PC-3 (cell line): Measurements from ENCODE around the gene PFDN4. TPM values are rescaled to one million over a fixed set of nuclear protein-coding genes. Genes with fewer than 3 reads are reported as not detected.

Experiments used
- ATAC-seq: fragments of 200-7000 bp; cut with Tn5 transposase; 2 replicates; pipeline ENCODE4 v1.9.1; 2020; ENCODE audit warnings: mild to moderate bottlenecking, moderate library complexity
- BruUV-seq: library from RNA; stranded (reverse); fragments of 400-500 nt; replicated peaks from 2 replicates; lab custom pipeline; 2021; lab: Mats Ljungman, UMichigan
- CTCF ChIA-PET: fragments of 300-600 bp; sonication (Branson Sonifier 250); formaldehyde crosslinking; loops from one replicate; lab custom pipeline; 2022; ENCODE audit warnings: antibody characterized with exemption; lab: Charles Lee
- POLR2A ChIA-PET: fragments of 300-600 bp; sonication (Branson Sonifier 250); formaldehyde crosslinking; loops from one replicate; lab custom pipeline; 2022; ENCODE audit warnings: antibody characterized with exemption; ENCODE audit not compliant: unreplicated experiment; lab: Charles Lee
- DNase-seq: peaks from one replicate; pipeline ENCODE4 v3.0.0-alpha.2; 2015
- H2AFZ ChIP-seq: fragments of 300-600 bp; sonication (generic); 2 replicates; pipeline ENCODE4 v1.6.0; 2016; ENCODE audit warnings: antibody characterized with exemption, low read length
- H3F3A ChIP-seq: fragments of 300-600 bp; sonication (generic); one replicate; pipeline ENCODE4 v1.6.0; 2017; ENCODE audit warnings: antibody characterized with exemption, low read length, control low read depth, mild to moderate bottlenecking; ENCODE audit not compliant: unreplicated experiment
- H3K27ac ChIP-seq: fragments of 300-600 bp; sonication (generic); 2 replicates; pipeline ENCODE4 v1.5.1; 2016; ENCODE audit warnings: mild to moderate bottlenecking, low read length
- H3K27me3 ChIP-seq: fragments of 300-600 bp; sonication (generic); 2 replicates; pipeline ENCODE4 v1.6.1; 2016; ENCODE audit warnings: low read length, mixed read lengths
- H3K36me3 ChIP-seq: fragments of 300-600 bp; sonication (generic); 2 replicates; pipeline ENCODE4 v1.6.1; 2016; ENCODE audit warnings: low read depth, mixed run types, low read length, mixed read lengths
- H3K4me1 ChIP-seq: fragments of 300-600 bp; sonication (generic); 2 replicates; pipeline ENCODE4 v1.5.1; 2016; ENCODE audit warnings: low read length; ENCODE audit not compliant: insufficient read depth
- H3K4me2 ChIP-seq: fragments of 300-600 bp; sonication (generic); 2 replicates; pipeline ENCODE4 v1.6.0; 2016; ENCODE audit warnings: low read length
- H3K4me3 ChIP-seq: fragments of 300-600 bp; sonication (generic); 2 replicates; pipeline ENCODE4 v1.5.1; 2016; ENCODE audit warnings: mild to moderate bottlenecking, low read length, mixed read lengths
- H3K79me2 ChIP-seq: fragments of 300-600 bp; sonication (generic); 2 replicates; pipeline ENCODE4 v1.6.1; 2017; ENCODE audit warnings: low read length, mixed read lengths
- H3K9ac ChIP-seq: fragments of 300-600 bp; sonication (generic); 2 replicates; pipeline ENCODE4 v1.6.0; 2016; ENCODE audit warnings: mild to moderate bottlenecking, low read length
- H3K9me2 ChIP-seq: fragments of 300-600 bp; sonication (generic); replicated peaks from 2 replicates; pipeline ENCODE4 v1.6.1; 2016; ENCODE audit warnings: mixed run types, low read length, mixed read lengths
- H3K9me3 ChIP-seq: fragments of 300-600 bp; sonication (generic); 2 replicates; pipeline ENCODE4 v1.6.1; 2016; ENCODE audit warnings: low read length, mixed read lengths
- H4K20me1 ChIP-seq: fragments of 300-600 bp; sonication (generic); 2 replicates; pipeline ENCODE4 v1.6.1; 2016; ENCODE audit warnings: low read length, mixed read lengths
- EZH2 ChIP-seq: fragments of 300-600 bp; sonication (generic); IDR thresholded peaks from one replicate; pipeline ENCODE4 v1.6.1; 2017; ENCODE audit warnings: antibody characterized with exemption, mild to moderate bottlenecking, low read length; ENCODE audit not compliant: unreplicated experiment
- EZH2phosphoT487 ChIP-seq: fragments of 300-600 bp; sonication (generic); IDR thresholded peaks from 2 replicates; pipeline ENCODE4 v1.6.1; 2018; ENCODE audit warnings: mild to moderate bottlenecking, antibody characterized with exemption, low read length, borderline replicate concordance
- intact Hi-C: fragments of 100-400 bp; cut with micrococcal nuclease; formaldehyde crosslinking; loops from 2 replicates; pipeline ENCODE4 v1.9.0; 2023
- total RNA-seq: library from RNA; depleted of rRNA; stranded (reverse); fragments of >200 nt; gene quantifications from 2 replicates; pipeline ENCODE4 v1.2.3, GENCODE V29; 2014
- TF ChIP-seq, protein P1 (sequence below): fragments of 300-600 bp; sonication (generic); conservative IDR thresholded peaks from 2 replicates; pipeline ENCODE4 v1.5.1; 2017; ENCODE audit warnings: antibody characterized with exemption, low read depth, mild to moderate bottlenecking, low read length

The PFDN4 gene
- total RNA-seq, 1 experiment from 2014 or later, result 122 TPM

DNA sequence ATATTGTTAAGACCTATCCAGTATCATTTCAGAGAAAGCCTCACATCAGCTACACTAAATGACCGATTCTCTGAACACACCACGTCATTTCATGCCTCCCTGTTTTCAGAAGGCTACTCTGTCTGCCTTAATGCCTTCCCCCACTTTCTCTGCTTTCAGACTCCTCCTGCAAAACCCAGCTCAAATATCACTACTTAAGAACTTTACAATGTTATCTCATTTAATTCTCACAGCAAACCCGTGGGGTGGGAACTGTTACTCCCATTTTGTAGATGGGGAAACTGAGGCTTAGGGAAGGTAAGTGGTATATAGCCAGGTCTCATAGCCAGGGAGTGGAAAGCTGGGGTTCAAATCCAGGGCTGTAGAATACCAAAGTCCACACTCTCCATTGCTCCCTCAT, 36.9 kb upstream of the PFDN4 start:
- ChIA-PET POLR2A (no interaction called here), CTCF (no interaction called here)
- Histone ChIP-seq H3K79me2 (no peaks in the 10 kb centered on the region), H3K4me1 (peaks cover 57% of the 10 kb centered on the region), H3K9me2 (no peaks in the 10 kb centered on the region), H4K20me1 (no peaks in the 10 kb centered on the region), H3K27me3 (no peaks in the 10 kb centered on the region), H3K4me3 (no peak overlapping the region), H3F3A (no peaks in the 10 kb centered on the region), H3K4me2 (no peak overlapping the region), H3K9ac (no peak overlapping the region), H3K9me3 (no peaks in the 10 kb centered on the region), H2AFZ (no peak overlapping the region), H3K27ac (no peak overlapping the region), H3K36me3 (no peaks in the 10 kb centered on the region)
- TF ChIP-seq EZH2, result no peak
- DNase-seq, result no peak
- no peak for ATAC-seq
- BruUV-seq, result no TSS peak
- intact Hi-C loops, result no loop called here

DNA sequence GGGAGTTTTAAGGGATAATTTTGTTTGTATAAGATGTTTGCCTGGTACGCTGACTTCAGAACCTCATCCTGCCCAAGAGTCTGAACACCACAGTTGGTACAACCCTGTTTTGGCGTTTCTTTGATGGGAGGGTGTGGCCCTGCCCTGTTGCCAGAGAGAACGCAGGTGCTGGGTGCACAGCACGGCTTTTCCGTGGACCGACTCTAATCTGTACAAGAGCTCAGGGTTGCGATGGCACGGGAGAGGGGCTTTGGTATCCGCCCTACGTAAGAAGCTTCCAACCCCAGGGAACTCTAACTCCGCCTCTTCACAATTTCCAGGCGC, 35.4 kb upstream of the PFDN4 start:
- CTCF ChIA-PET, result no interaction called here
- intact Hi-C loops, result no loop called here
- Histone ChIP-seq H3K9me2 (no peaks in the 10 kb centered on the region), H3K9me3 (no peaks in the 10 kb centered on the region), H3K79me2 (no peaks in the 10 kb centered on the region), H3F3A (no peaks in the 10 kb centered on the region), H2AFZ (peak overlapping the region; percentile 63), H3K27ac (no peak overlapping the region), H3K9ac (no peak overlapping the region), H3K4me3 (peak overlapping the region; percentile 43), H3K4me2 (peak overlapping the region; percentile 70), H3K4me1 (peaks cover 57% of the 10 kb centered on the region), H3K27me3 (no peaks in the 10 kb centered on the region), H3K36me3 (no peaks in the 10 kb centered on the region), H4K20me1 (no peaks in the 10 kb centered on the region)
- TF ChIP-seq EZH2phosphoT487, result no peak
- TF ChIP-seq EZH2, result no peak
- TF ChIP-seq, protein P1, sequence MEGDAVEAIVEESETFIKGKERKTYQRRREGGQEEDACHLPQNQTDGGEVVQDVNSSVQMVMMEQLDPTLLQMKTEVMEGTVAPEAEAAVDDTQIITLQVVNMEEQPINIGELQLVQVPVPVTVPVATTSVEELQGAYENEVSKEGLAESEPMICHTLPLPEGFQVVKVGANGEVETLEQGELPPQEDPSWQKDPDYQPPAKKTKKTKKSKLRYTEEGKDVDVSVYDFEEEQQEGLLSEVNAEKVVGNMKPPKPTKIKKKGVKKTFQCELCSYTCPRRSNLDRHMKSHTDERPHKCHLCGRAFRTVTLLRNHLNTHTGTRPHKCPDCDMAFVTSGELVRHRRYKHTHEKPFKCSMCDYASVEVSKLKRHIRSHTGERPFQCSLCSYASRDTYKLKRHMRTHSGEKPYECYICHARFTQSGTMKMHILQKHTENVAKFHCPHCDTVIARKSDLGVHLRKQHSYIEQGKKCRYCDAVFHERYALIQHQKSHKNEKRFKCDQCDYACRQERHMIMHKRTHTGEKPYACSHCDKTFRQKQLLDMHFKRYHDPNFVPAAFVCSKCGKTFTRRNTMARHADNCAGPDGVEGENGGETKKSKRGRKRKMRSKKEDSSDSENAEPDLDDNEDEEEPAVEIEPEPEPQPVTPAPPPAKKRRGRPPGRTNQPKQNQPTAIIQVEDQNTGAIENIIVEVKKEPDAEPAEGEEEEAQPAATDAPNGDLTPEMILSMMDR, result no peak
- DNase-seq, result peak; percentile 37
- BruUV-seq, result no TSS peak
- ATAC-seq, result no peak
- POLR2A ChIA-PET, result no interaction called here

DNA sequence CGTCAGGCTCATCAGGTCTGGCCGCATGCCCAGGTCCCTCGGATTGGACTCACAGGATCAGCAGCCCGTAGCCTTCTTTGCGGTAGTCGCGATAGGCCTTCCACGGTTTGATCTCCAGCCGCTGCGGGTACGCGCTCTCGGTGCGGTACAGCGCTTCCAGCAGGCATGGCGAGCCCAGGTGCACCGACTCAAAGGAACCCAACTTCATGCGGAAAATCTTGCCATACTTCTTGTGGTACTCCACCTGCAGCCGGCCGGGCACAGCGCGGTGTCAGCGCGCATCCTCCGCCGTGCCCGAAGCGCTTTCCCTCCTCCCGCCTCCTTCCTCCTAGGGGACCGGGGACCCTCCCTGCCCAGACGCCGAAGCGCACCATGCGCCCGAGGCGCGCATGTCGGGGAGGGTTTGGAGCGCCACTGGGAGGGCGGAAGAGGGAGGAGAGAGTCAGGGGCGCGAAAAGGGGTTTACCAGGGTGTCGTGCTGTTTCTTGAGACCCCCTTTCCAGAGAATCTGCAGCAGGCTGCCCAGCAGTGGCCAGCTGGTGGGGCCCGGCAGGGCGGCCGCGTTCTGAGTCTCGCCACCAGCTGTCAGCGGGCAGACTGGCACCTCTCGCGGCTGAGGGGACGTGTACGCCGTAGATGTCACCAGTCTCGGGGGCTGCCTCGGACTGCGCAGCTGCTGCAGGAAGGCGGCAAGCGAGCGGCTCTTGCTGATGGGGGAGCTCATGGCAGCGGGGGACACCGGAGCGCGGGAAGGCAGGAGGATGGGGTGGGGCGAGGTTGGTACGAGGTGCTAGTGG, 34.8 kb upstream of the PFDN4 start:
- H4K20me1 ChIP-seq, result no peaks in the 10 kb centered on the region
- H3K9ac ChIP-seq, result no peak overlapping the region
- peaks cover 51% of the 10 kb centered on the region for H3K4me1 ChIP-seq
- no peaks in the 10 kb centered on the region for H3K36me3 ChIP-seq
- no TSS peak for BruUV-seq
- POLR2A ChIA-PET, result no interaction called here
- H3K79me2 ChIP-seq, result no peaks in the 10 kb centered on the region
- H3K27ac ChIP-seq, result no peak overlapping the region
- no peak for DNase-seq
- H3K4me3 ChIP-seq, result peak overlapping the region; percentile 43
- no peaks in the 10 kb centered on the region for H3K9me2 ChIP-seq
- CTCF ChIA-PET, result no interaction called here
- no peak for ATAC-seq
- no peak for TF ChIP-seq EZH2phosphoT487
- no peak for TF ChIP-seq EZH2
- TF ChIP-seq, protein P1, result no peak
- intact Hi-C loops, result no loop called here
- H3F3A ChIP-seq, result no peaks in the 10 kb centered on the region
- peak overlapping the region; percentile 70 for H3K4me2 ChIP-seq
- H3K27me3 ChIP-seq, result no peaks in the 10 kb centered on the region
- peak overlapping the region; percentile 63 for H2AFZ ChIP-seq
- no peaks in the 10 kb centered on the region for H3K9me3 ChIP-seq
